Measurements from ENCODE around the gene PRR18.

PRR18 gene

DNA sequence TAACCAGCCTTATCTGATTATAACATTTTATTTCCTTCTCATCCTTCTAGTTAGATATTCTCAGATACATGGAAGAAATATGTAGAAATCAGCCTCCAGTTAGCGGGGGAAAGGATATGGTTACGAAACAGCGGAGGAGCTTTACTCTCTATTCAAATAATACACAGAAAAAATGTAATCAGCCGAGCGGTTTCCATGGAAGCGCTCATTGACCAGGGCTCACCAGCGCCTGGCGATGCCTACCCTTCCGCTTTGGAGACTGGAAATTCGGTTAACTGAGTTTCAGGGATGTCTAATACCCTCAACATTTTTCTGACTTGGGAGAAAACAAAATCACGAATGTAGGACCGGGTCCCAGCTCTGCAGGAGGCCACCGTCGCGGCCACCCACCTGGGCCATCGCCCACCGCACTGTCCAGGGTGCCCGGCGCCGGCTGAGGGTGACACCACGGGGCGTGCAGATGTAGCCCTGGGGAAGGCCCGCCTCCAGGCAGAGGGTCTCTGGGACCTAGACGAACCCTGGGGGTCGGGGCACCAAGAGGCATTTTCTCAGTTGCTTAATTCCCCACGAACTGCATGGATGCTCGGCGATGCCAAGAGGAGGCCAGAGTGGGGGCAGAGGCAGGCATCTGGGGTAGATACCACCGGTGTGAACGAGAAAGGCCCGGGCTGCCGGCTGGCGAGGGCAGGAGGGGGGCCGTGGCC, 1.7 kb downstream of the PRR18 start:
- no peaks in the 10 kb centered on the region for H3K9me3 ChIP-seq (ENCODE audit: control insufficient read depth, insufficient read depth, low read length)
- no peaks in the 10 kb centered on the region for H3K36me3 ChIP-seq (ENCODE audit: insufficient read depth, low read length)
- H3K4me1 ChIP-seq (ENCODE audit: insufficient read depth, low read length): 0 out of 2 replicates have a peak, but pooled peaks cover 5% of the 10 kb centered on the region
- H3K9ac ChIP-seq (ENCODE audit: low read depth, low read length): peak overlapping the region; percentile 52; the same call in 1 of the 2 replicates

GRCh38 chr6:166305562-166306117, 2.6 kb downstream of the PRR18 start:
- no peaks in the 10 kb centered on the region for H3K9me3 ChIP-seq (ENCODE audit: control insufficient read depth, insufficient read depth, low read length)
- no peak overlapping the region for H3K9ac ChIP-seq (ENCODE audit: low read depth, low read length)
- H3K36me3 ChIP-seq (ENCODE audit: insufficient read depth, low read length): no peaks in the 10 kb centered on the region
- 0 out of 2 replicates have a peak, but pooled peaks cover 5% of the 10 kb centered on the region for H3K4me1 ChIP-seq (ENCODE audit: insufficient read depth, low read length)

DNA sequence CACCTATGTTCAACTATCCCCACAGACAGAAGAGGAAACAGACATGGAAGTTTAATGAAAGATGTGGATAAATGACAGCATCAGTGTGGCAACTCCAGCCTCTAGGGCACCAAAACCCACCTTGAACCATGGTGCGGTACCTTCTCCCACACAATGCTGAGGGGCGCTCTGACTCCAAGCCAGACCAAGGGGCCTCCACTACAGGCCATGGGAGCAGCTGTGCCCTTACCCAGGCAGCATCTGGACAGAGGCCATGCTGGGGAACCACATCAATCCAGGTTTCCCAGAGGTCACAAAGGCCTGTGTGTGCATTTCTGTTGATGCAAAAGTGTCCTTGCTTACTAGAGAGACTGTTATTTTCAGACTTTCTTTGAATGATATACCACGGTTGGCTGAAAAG, 4.1 kb downstream of the PRR18 start:
- Histone ChIP-seq H3K9ac (ENCODE audit: low read depth, low read length) (no peak overlapping the region), H3K36me3 (ENCODE audit: insufficient read depth, low read length) (no peaks in the 10 kb centered on the region)

DNA sequence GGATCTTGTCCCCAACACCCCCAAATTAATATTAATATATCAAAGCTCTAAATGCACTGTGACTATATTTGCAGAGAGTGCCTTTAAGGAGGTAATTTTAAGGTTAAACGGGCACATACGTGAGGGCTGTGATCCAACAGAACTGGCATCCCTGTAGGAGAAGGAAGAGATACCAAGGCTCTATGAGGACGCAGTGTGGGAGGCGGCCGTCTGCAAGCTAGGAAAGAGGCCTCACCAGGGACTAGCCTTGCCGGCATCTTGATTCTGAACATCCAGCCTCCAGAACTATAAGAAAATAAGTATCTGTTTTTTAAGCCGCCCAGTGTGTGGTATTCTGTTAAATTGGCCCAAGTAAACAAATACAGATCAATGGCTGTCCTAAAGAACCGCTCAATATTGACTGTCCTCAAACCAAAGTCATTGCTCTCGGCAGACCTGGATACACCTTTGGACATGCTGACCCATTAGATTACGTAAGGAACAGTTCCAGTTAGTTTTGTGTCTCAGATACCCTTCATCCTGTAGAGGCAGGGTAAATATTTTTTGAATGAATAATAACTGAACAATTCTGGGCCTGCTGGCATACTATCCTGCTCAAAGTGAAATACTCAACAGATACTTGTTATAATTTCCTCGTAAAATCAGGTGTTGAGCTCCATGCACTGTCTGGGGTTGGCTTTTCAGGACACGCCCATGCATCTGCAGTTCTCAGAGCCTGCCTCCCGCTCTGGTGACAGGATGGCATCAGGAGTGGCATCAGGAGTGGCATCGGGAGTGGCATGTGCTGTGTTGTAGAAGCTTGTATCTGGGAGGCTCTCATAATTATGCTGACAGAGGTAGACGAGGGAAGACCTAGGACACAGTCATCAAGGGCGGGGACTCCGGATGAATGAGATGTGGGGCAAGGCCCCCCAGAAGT, 6.3 kb downstream of the PRR18 start:
- Histone ChIP-seq H3K9ac (ENCODE audit: low read depth, low read length) (no peak overlapping the region), H3K36me3 (ENCODE audit: insufficient read depth, low read length) (no peaks in the 10 kb centered on the region), H3K4me1 (ENCODE audit: insufficient read depth, low read length) (no peaks in the 10 kb centered on the region), H3K9me3 (ENCODE audit: control insufficient read depth, insufficient read depth, low read length) (peaks cover 4% of the 10 kb centered on the region; the same call in 1 of the 2 replicates)

More for the DNA sequence above, 4.1 kb downstream of the PRR18 start:
- no peaks in the 10 kb centered on the region; the same call in 1 of the 2 replicates for H3K9me3 ChIP-seq (ENCODE audit: control insufficient read depth, insufficient read depth, low read length)
- H3K4me1 ChIP-seq (ENCODE audit: insufficient read depth, low read length): 0 out of 2 replicates have a peak, but pooled peaks cover 4% of the 10 kb centered on the region

DNA sequence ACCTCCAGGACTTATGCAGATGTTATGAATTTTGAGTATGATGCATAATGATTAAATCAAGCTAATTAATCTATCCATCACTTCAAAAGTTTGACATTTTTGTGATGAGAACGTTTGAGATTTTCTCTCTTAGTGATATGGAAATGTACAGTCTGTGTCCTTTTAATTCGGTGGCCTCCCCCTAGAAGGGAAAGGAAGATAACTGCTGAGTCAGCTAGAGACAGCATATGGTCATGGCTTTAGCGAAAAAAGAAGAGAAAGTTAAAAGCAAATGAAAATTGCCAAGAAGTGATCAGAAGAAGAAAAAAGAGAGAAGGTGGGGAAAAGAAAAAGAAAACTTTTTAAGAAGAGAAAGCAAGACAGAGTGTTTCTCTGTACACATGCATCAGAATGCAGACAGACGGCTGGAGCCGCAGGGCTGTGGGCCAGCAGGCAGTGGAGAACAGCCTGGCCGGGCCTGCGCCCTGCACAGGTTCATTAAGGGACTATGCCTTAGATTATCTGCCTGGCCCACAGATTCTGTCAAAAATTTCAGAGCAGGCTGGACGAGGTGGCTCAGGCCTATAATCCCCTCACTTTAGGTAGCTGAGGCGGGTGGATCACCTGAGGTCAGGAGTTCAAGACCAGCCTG, 7.7 kb downstream of the PRR18 start:
- Histone ChIP-seq H3K9ac (ENCODE audit: low read depth, low read length) (no peak overlapping the region), H3K4me1 (ENCODE audit: insufficient read depth, low read length) (no peaks in the 10 kb centered on the region), H3K9me3 (ENCODE audit: control insufficient read depth, insufficient read depth, low read length) (peaks cover 4% of the 10 kb centered on the region), H3K36me3 (ENCODE audit: insufficient read depth, low read length) (no peaks in the 10 kb centered on the region)

- Histone ChIP-seq H3K4me1 (ENCODE audit: insufficient read depth, low read length) (no peaks in the 10 kb centered on the region), H3K36me3 (ENCODE audit: insufficient read depth, low read length) (no peaks in the 10 kb centered on the region), H3K9me3 (ENCODE audit: control insufficient read depth, insufficient read depth, low read length) (peaks cover 4% of the 10 kb centered on the region), H3K9ac (ENCODE audit: low read depth, low read length) (no peak overlapping the region)
Observed at GRCh38 chr6:166297606-166298005, 10.6 kb downstream of the PRR18 start.

DNA sequence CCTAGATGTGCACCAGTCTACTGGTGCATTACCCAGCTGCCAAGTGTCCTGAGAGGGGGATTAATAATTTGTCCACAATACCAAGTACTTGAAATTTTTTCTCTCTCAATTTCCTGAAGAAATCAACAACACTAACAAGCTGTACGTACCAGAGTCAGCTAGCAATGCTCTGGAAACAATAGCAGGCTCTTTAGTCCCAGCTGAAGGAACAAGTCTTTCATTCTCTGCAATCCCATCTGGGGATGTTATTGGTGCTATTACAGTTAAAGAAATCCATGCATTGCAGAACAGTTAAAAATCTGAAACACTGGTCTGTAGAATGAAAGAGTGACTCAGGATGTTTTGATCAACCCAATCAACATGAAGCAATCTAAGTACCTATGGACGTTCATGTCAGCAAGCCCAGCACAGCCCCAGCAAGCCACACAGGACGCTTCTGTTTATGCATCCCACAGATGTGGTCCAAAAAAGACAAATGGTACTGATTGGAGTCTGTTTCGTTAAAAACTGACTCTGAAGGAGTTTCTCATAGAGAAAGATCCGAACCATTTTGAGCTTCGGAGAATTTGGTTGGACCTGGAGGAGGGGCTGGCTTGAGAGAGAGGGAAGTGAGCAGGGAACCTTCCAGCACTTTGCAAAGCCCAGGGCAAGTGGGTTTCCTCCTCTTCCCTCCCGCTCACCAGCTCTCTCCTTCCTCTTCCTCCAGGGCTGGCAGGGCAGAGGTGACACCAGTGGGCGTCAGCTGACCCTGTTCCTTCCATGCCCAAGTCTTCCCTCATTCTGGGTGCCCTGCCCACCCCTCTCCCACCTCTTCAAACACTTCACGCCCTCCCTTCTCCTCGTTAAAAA, 11.9 kb downstream of the PRR18 start:
- H3K4me1 ChIP-seq (ENCODE audit: insufficient read depth, low read length): no peaks in the 10 kb centered on the region
- peaks cover 4% of the 10 kb centered on the region for H3K9me3 ChIP-seq (ENCODE audit: control insufficient read depth, insufficient read depth, low read length)
- H3K9ac ChIP-seq (ENCODE audit: low read depth, low read length): no peak overlapping the region

GRCh38 chr6:166293731-166294584, 14.2 kb downstream of the PRR18 start:
- H3K4me1 ChIP-seq (ENCODE audit: insufficient read depth, low read length): no peaks in the 10 kb centered on the region
- no peaks in the 10 kb centered on the region for H3K36me3 ChIP-seq (ENCODE audit: insufficient read depth, low read length)
- H3K9ac ChIP-seq (ENCODE audit: low read depth, low read length): no peak overlapping the region
- H3K9me3 ChIP-seq (ENCODE audit: control insufficient read depth, insufficient read depth, low read length): peaks cover 3% of the 10 kb centered on the region

More for the DNA sequence above, 11.9 kb downstream of the PRR18 start:
- H3K36me3 ChIP-seq (ENCODE audit: insufficient read depth, low read length): no peaks in the 10 kb centered on the region

GRCh38 chr6:166289207-166290060, 18.8 kb downstream of the PRR18 start:
- no peaks in the 10 kb centered on the region for H3K9me3 ChIP-seq (ENCODE audit: control insufficient read depth, insufficient read depth, low read length)
- no peak overlapping the region for H3K9ac ChIP-seq (ENCODE audit: low read depth, low read length)
- no peaks in the 10 kb centered on the region for H3K36me3 ChIP-seq (ENCODE audit: insufficient read depth, low read length)
- no peaks in the 10 kb centered on the region for H3K4me1 ChIP-seq (ENCODE audit: insufficient read depth, low read length)

DNA sequence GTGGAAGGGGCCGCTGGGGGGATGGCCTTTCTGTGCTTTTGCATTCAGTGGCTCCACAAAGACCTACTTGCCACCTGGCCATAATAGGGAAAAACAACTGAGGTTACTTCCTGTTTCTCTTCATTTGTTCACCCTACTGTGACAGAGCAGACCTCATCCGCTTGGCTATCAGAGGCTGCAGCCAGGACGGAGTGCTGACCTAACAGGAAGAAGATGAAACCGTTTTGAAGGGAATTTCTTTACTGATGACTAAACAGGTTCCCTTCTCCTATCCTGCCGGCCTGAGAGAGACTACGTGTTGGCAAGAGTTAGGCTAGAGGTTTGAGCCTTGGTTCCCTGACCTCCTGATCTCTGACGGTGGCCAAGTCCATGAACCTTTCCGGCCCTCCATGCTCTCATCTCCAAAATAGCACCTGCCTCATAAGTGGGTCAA, 21.3 kb downstream of the PRR18 start:
- H3K36me3 ChIP-seq (ENCODE audit: insufficient read depth, low read length): no peaks in the 10 kb centered on the region
- H3K9ac ChIP-seq (ENCODE audit: low read depth, low read length): no peak overlapping the region
- H3K9me3 ChIP-seq (ENCODE audit: control insufficient read depth, insufficient read depth, low read length): no peaks in the 10 kb centered on the region
- no peaks in the 10 kb centered on the region for H3K4me1 ChIP-seq (ENCODE audit: insufficient read depth, low read length)

DNA sequence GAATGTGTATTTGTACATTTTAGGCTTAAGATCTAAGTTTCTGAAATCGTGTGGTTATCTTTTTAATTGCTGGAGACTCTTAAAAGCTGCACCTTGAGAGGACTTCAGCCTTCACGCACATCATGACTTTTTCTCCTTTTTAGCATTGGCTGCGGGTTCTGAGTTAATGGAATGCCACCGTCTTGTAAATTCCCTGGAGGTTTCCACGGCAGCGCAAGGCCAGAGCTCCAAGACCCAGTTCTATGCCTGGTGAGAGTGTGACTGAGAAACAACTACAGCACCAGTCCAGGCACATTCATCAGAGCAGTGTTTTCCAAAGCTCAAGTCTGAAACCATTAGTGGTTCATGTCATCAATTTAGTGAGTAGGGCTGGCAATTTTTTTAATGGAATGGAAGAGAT, 23.0 kb downstream of the PRR18 start:
- H3K9ac ChIP-seq (ENCODE audit: low read depth, low read length): no peak overlapping the region
- no peaks in the 10 kb centered on the region for H3K36me3 ChIP-seq (ENCODE audit: insufficient read depth, low read length)
- H3K4me1 ChIP-seq (ENCODE audit: insufficient read depth, low read length): no peaks in the 10 kb centered on the region
- no peaks in the 10 kb centered on the region for H3K9me3 ChIP-seq (ENCODE audit: control insufficient read depth, insufficient read depth, low read length)

DNA sequence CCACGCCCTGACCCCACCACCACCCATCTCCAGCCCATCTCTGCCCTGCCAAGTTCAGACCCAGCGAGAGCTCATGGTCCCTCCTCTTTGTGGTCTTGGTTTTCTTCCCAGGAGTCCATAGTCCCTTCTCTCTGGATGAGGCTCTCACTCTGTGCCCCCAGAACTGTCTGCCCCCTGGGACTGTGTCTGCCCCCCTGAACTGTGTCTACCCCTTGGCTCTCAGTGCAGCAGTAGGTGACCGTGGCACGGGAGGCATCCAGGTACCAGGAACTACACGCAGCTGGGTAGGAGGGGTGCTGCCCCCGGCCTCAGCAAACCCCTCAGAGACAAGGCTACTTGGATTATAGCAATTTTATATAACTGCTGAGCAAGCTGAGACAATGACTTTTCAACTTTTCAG, 23.6 kb downstream of the PRR18 start:
- Histone ChIP-seq H3K9me3 (ENCODE audit: control insufficient read depth, insufficient read depth, low read length) (no peaks in the 10 kb centered on the region), H3K4me1 (ENCODE audit: insufficient read depth, low read length) (no peaks in the 10 kb centered on the region), H3K36me3 (ENCODE audit: insufficient read depth, low read length) (no peaks in the 10 kb centered on the region), H3K9ac (ENCODE audit: low read depth, low read length) (no peak overlapping the region)
